Left lung (tissue), 10 donors: Measurements from ENCODE around the gene POLR2J. TPM values are rescaled to one million over a fixed set of nuclear protein-coding genes. Genes with fewer than 3 reads are reported as not detected.
A peak's percentile ranks its signal among the peaks of the same experiment; 100 is the strongest.

Source experiments
- ATAC-seq: fragments of 200-7000 bp; cut with Tn5 transposase; one replicate; pipeline ENCODE4 v1.9.1; 2020; ENCODE audit warnings: moderate library complexity
- DNase-seq, 4 donors: peaks; one replicate each; pipeline ENCODE4 v3.0.0-alpha.2; 2013 to 2020
- H3K27ac ChIP-seq, 2 donors: fragments of 200-600 bp; sonication (generic) in 1 of 2; one replicate each; pipeline versions ENCODE4 v1.5.0 to v1.8.0; 2020 to 2021
- H3K27me3 ChIP-seq, 2 donors: fragments of 200-600 bp; sonication (generic) in 1 of 2; one replicate each; pipeline versions ENCODE4 v1.5.0 to v1.8.0; 2020 to 2021
- H3K36me3 ChIP-seq, 2 donors: fragments of 200-600 bp; sonication (generic) in 1 of 2; one replicate each; pipeline versions ENCODE4 v1.5.0 to v1.8.0; 2020 to 2021
- H3K4me1 ChIP-seq, 2 donors: fragments of 200-600 bp; one replicate each; pipeline ENCODE4 v1.8.0; 2021
- H3K4me3 ChIP-seq, 2 donors: fragments of 200-600 bp; sonication (generic) in 1 of 2; one replicate each; pipeline versions ENCODE4 v1.5.0 to v1.8.0; 2020 to 2021; ENCODE audit warnings: mild to moderate bottlenecking in 1 of 2
- H3K9me3 ChIP-seq, 2 donors: fragments of 200-600 bp; sonication (generic) in 1 of 2; one replicate each; pipeline versions ENCODE4 v1.5.0 to v1.8.0; 2020 to 2021
- CTCF ChIP-seq, 2 donors: fragments of 200-600 bp; sonication (generic) in 1 of 2; IDR thresholded peaks; one replicate each; pipeline versions ENCODE4 v1.5.0 to v1.8.0; 2021; ENCODE audit warnings: antibody characterized with exemption in 2 of 2
- intact Hi-C, 2 donors: fragments of 100-400 bp; cut with DNase I; formaldehyde crosslinking; loops; one replicate each; pipeline versions ENCODE4 v1.11.2 to v1.14.2; 2022
- polyA plus RNA-seq, 6 donors: library from polyadenylated mRNA; unstranded; fragments of 120-200 nt; gene quantifications; one replicate each; pipeline ENCODE4 v1.2.1, GENCODE V29; 2013; ENCODE audit not compliant: insufficient read length in 6 of 6
- total RNA-seq, 2 donors: library from RNA; stranded (reverse); fragmentation: NEBNext Ultra II Directional; extraction: Animal tissue kit (Norgen Biotek cat#: 25700); gene quantifications; one replicate each; pipeline ENCODE4 v1.2.1, GENCODE V29; 2021
- donor health status: DM: no; HTN: yes; CAD: no.
- donor health status: DM: no; HTN: no; CAD: no.

POLR2J gene
- total and polyA plus RNA-seq, 8 donors = 22.4 to 39.0 (median 29.3) TPM

GRCh38 chr7:102452451-102452850 lies 26.3 kb downstream of the POLR2J start:
- Histone ChIP-seq H3K36me3 (peaks cover 0 to 48% of the 10 kb centered on the region in 2 donors), H3K9me3 (no peaks in the 10 kb centered on the region), H3K4me3 (no peak overlapping the region), H3K27me3 (no peaks in the 10 kb centered on the region), H3K27ac (no peak overlapping the region), H3K4me1 (no peaks in the 10 kb centered on the region)
- intact Hi-C loops = no loop called here
- ATAC-seq (no peak), DNase-seq (no peak)
- TF ChIP-seq CTCF (IDR thresholded peaks at IDR 0.05) = no peak

GRCh38 chr7:102451371-102452054 lies 27.2 kb downstream of the POLR2J start:
- TF ChIP-seq CTCF (IDR thresholded peaks at IDR 0.05) = no peak
- Histone ChIP-seq H3K4me1 (no peaks in the 10 kb centered on the region), H3K27ac (no peak overlapping the region), H3K4me3 (no peak overlapping the region), H3K36me3 (peaks cover 0 to 48% of the 10 kb centered on the region in 2 donors), H3K27me3 (no peaks in the 10 kb centered on the region), H3K9me3 (no peaks in the 10 kb centered on the region)
- intact Hi-C loops = no loop called here
- ATAC-seq (peak; percentile 54), DNase-seq (no peak)

- no peak for TF ChIP-seq CTCF (IDR thresholded peaks at IDR 0.05)
- ATAC-seq (no peak), DNase-seq (no peak)
- Histone ChIP-seq H3K9me3 (no peaks in the 10 kb centered on the region), H3K36me3 (peaks cover 0 to 48% of the 10 kb centered on the region in 2 donors), H3K4me1 (no peaks in the 10 kb centered on the region), H3K4me3 (no peak overlapping the region), H3K27ac (no peak overlapping the region), H3K27me3 (no peaks in the 10 kb centered on the region)
- intact Hi-C loops = no loop called here
Measured at GRCh38 chr7:102450242-102450641, 28.5 kb downstream of the POLR2J start.

- DNase-seq = no peak
- H3K9me3 ChIP-seq = no peaks in the 10 kb centered on the region
- no peak overlapping the region for H3K4me3 ChIP-seq
- intact Hi-C loops = no loop called here
- no peak for ATAC-seq
- H3K36me3 ChIP-seq = peaks cover 0 to 54% of the 10 kb centered on the region in 2 donors
- no peak for TF ChIP-seq CTCF (IDR thresholded peaks at IDR 0.05)
- no peak overlapping the region for H3K27ac ChIP-seq
- H3K4me1 ChIP-seq = no peaks in the 10 kb centered on the region
- no peaks in the 10 kb centered on the region for H3K27me3 ChIP-seq
Measured at GRCh38 chr7:102449136-102449535, 29.6 kb downstream of the POLR2J start.

GRCh38 chr7:102447311-102447710 lies 31.4 kb downstream of the POLR2J start:
- no peak for TF ChIP-seq CTCF (IDR thresholded peaks at IDR 0.05)
- Histone ChIP-seq H3K27ac (no peak overlapping the region), H3K9me3 (no peaks in the 10 kb centered on the region), H3K36me3 (peaks cover 0 to 62% of the 10 kb centered on the region in 2 donors), H3K4me3 (no peak overlapping the region), H3K27me3 (no peaks in the 10 kb centered on the region), H3K4me1 (no peaks in the 10 kb centered on the region)
- intact Hi-C loops = no loop called here
- DNase-seq (no peak), ATAC-seq (no peak)
